ENCODE data around the gene STXBP6.

- TF ChIP-seq CTCF (IDR thresholded peaks at IDR 0.05) (no peak), REST (IDR thresholded peaks at IDR 0.05; ENCODE audit: insufficient read depth in 1 of 2, low read depth in 2 of 2, low read length in 1 of 2) (no peak), SIN3A (IDR thresholded peaks at IDR 0.05; ENCODE audit: borderline replicate concordance, insufficient read depth, low read depth, low read length) (no peak)
These were observed 168.6 kb downstream of the STXBP6 start for GRCh38 chr14:24881116-24881893.
